Osteoblast (primary cell): ENCODE data around the gene ANKIB1. TPM values are rescaled to one million over a fixed set of nuclear protein-coding genes. Genes with fewer than 3 reads are reported as not detected.

ENCODE experiments used
- DNase-seq: peaks from one replicate; pipeline ENCODE4 v3.0.0; 2011; ENCODE audit warnings: low spot score, mixed read lengths; ENCODE audit not compliant: insufficient read length; ENCODE audit errors: missing footprints
- H2AFZ ChIP-seq: 2 replicates; pipeline ENCODE4 v1.6.0; 2011; ENCODE audit warnings: mild to moderate bottlenecking, low read length
- H3K27ac ChIP-seq: 2 replicates; pipeline ENCODE4 v1.5.1; 2011; ENCODE audit warnings: mild to moderate bottlenecking, low read depth, low read length, moderate library complexity
- H3K27me3 ChIP-seq: 2 replicates; pipeline ENCODE4 v1.6.0; 2012; ENCODE audit warnings: mild to moderate bottlenecking, control low read depth, inconsistent platforms, low read length, moderate library complexity; ENCODE audit not compliant: insufficient read depth
- H3K36me3 ChIP-seq: 2 replicates; pipeline ENCODE4 v1.5.1; 2011; ENCODE audit warnings: mild to moderate bottlenecking, low read length, control low read depth, moderate library complexity; ENCODE audit not compliant: insufficient read depth
- H3K4me1 ChIP-seq: 2 replicates; pipeline ENCODE4 v1.5.1; 2011; ENCODE audit warnings: mild to moderate bottlenecking, low read length, control low read depth, moderate library complexity; ENCODE audit not compliant: insufficient read depth
- H3K4me2 ChIP-seq: 2 replicates; pipeline ENCODE4 v1.6.0; 2011; ENCODE audit warnings: mild to moderate bottlenecking, low read length; ENCODE audit not compliant: insufficient read depth
- H3K4me3 ChIP-seq: fragments of 200-600 bp; sonication (generic); 3 replicates; pipeline ENCODE4 v1.5.1; 2012; ENCODE audit warnings: mild to moderate bottlenecking, low read length, inconsistent platforms; ENCODE audit not compliant: insufficient read depth
- H3K79me2 ChIP-seq: 2 replicates; pipeline ENCODE4 v1.6.0; 2012; ENCODE audit warnings: mild to moderate bottlenecking, low read length, control low read depth, inconsistent platforms; ENCODE audit not compliant: insufficient read depth
- H3K9me3 ChIP-seq: 2 replicates; pipeline ENCODE4 v1.5.1; 2011; ENCODE audit warnings: low read depth, low read length, control low read depth
- H4K20me1 ChIP-seq: 2 replicates; pipeline ENCODE4 v1.6.0; 2012; ENCODE audit warnings: mild to moderate bottlenecking, low read length, control low read depth; ENCODE audit not compliant: insufficient read depth
- CTCF ChIP-seq: IDR thresholded peaks from 2 replicates; pipeline ENCODE4 v1.5.1; 2011; ENCODE audit warnings: mild to moderate bottlenecking, low read depth, low read length, moderate library complexity; ENCODE audit errors: extremely low read depth
- total RNA-seq: library from RNA; depleted of rRNA; stranded (reverse); fragments of >200 nt; gene quantifications from 2 replicates; pipeline ENCODE4 v1.2.3, GENCODE V29; 2012

ANKIB1 gene
- total RNA-seq, 1 donor: 98.1 TPM

DNA sequence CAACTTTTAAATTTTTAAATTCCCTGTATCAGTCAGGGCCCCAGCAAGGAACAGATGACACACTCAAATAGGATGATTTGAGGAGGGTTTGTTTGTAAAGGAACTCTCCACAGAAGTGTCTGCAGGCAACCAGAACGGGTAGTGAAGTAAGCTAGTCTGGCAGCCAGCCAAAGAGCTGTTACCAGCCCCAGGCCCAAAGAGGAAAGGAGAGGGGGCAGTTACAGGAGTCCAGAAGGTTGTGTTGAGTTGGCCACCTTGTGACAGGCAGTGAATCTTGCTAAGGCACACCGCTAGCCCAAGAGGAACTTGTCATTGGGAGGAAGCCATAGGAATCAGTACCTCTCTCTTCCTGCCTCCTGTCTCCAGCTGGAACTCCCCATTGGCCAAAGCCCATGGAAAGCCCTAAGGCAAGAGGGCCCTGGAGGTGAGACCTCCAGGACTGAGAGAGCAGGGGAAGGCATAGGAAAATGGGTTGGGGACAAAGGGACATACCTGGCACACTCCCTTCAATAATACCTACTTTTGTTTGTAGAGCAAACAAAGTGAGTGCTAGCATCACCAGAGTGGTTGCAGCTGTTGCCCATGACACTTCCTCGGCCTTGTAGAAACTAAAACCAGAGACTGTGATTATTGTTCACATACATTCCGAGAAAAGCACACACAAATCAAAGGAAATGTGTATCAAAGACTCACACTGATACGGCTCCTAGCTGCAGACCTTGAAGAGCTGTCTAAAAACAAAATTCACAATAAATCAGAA is 176.1 kb downstream of the ANKIB1 start:
- no peaks in the 10 kb centered on the region for H3K27me3 ChIP-seq
- no peak overlapping the region for H3K27ac ChIP-seq
- no peak overlapping the region for H3K4me2 ChIP-seq
- no peaks in the 10 kb centered on the region for H3K9me3 ChIP-seq
- TF ChIP-seq CTCF: no peak
- H4K20me1 ChIP-seq: no peaks in the 10 kb centered on the region
- H2AFZ ChIP-seq: no peak overlapping the region
- H3K4me3 ChIP-seq: no peak overlapping the region
- H3K36me3 ChIP-seq: no peaks in the 10 kb centered on the region
- no peaks in the 10 kb centered on the region for H3K4me1 ChIP-seq
- DNase-seq: no peak
- H3K79me2 ChIP-seq: no peaks in the 10 kb centered on the region

GRCh38 chr7:92422926-92423325 is 177.2 kb downstream of the ANKIB1 start:
- no peak overlapping the region for H3K27ac ChIP-seq
- no peak overlapping the region for H3K4me2 ChIP-seq
- H4K20me1 ChIP-seq: no peaks in the 10 kb centered on the region
- H3K79me2 ChIP-seq: no peaks in the 10 kb centered on the region
- no peak overlapping the region for H3K4me3 ChIP-seq
- no peaks in the 10 kb centered on the region for H3K36me3 ChIP-seq
- DNase-seq: no peak
- no peak for TF ChIP-seq CTCF
- no peak overlapping the region for H2AFZ ChIP-seq
- H3K9me3 ChIP-seq: no peaks in the 10 kb centered on the region
- H3K4me1 ChIP-seq: no peaks in the 10 kb centered on the region
- no peaks in the 10 kb centered on the region for H3K27me3 ChIP-seq

- TF ChIP-seq CTCF: no peak
- DNase-seq: no peak
- no peak overlapping the region for H3K27ac ChIP-seq
- peak overlapping the region; percentile 54 for H2AFZ ChIP-seq
- peak overlapping the region; percentile 96 for H3K4me2 ChIP-seq
- H3K4me3 ChIP-seq: no peak overlapping the region
- H3K9me3 ChIP-seq: no peaks in the 10 kb centered on the region
- no peaks in the 10 kb centered on the region for H3K36me3 ChIP-seq
- H3K27me3 ChIP-seq: no peaks in the 10 kb centered on the region
- H3K79me2 ChIP-seq: no peaks in the 10 kb centered on the region
- H4K20me1 ChIP-seq: no peaks in the 10 kb centered on the region
- H3K4me1 ChIP-seq: no peaks in the 10 kb centered on the region
Measured at GRCh38 chr7:92423710-92424131, 177.9 kb downstream of the ANKIB1 start.

GRCh38 chr7:92425311-92425947 is 179.7 kb downstream of the ANKIB1 start:
- Histone ChIP-seq H3K27me3 (no peaks in the 10 kb centered on the region), H3K4me3 (peak overlapping the region; percentile 2), H3K4me2 (peak overlapping the region; percentile 58), H3K4me1 (no peaks in the 10 kb centered on the region), H3K79me2 (no peaks in the 10 kb centered on the region), H2AFZ (peak overlapping the region; percentile 36), H3K9me3 (no peaks in the 10 kb centered on the region), H3K36me3 (no peaks in the 10 kb centered on the region), H3K27ac (no peak overlapping the region), H4K20me1 (no peaks in the 10 kb centered on the region)
- no peak for TF ChIP-seq CTCF
- DNase-seq: no peak
